Measurements from ENCODE around the gene PHACTR1.

- TF ChIP-seq HDGF (IDR thresholded peaks at IDR 0.05; ENCODE audit: borderline replicate concordance) (no peak), FOXM1 (IDR thresholded peaks at IDR 0.05; ENCODE audit: borderline replicate concordance) (no peak), TARDBP (IDR thresholded peaks at IDR 0.05) (no peak), FOXK2 (IDR thresholded peaks at IDR 0.05) (no peak), SP1 (IDR thresholded peaks at IDR 0.05) (no peak)
Observed at GRCh38 chr6:13074415-13075140, 358.0 kb downstream of the PHACTR1 start.
